GM19328 (cell line): ENCODE measurements around the gene TBC1D16.
"Not testable (repeated sequence)": the region's sequence is repeated elsewhere in the genome, so short reads cannot be mapped to it uniquely, and the experiment has no call there.

Experiments used
- ATAC-seq: cut with Tn5 transposase; IDR thresholded peaks from one replicate; pipeline ENCODE4 v1.9.1; 2021; ENCODE audit warnings: mild to moderate bottlenecking, moderate library complexity; ENCODE audit not compliant: unreplicated experiment

Gene TBC1D16

DNA sequence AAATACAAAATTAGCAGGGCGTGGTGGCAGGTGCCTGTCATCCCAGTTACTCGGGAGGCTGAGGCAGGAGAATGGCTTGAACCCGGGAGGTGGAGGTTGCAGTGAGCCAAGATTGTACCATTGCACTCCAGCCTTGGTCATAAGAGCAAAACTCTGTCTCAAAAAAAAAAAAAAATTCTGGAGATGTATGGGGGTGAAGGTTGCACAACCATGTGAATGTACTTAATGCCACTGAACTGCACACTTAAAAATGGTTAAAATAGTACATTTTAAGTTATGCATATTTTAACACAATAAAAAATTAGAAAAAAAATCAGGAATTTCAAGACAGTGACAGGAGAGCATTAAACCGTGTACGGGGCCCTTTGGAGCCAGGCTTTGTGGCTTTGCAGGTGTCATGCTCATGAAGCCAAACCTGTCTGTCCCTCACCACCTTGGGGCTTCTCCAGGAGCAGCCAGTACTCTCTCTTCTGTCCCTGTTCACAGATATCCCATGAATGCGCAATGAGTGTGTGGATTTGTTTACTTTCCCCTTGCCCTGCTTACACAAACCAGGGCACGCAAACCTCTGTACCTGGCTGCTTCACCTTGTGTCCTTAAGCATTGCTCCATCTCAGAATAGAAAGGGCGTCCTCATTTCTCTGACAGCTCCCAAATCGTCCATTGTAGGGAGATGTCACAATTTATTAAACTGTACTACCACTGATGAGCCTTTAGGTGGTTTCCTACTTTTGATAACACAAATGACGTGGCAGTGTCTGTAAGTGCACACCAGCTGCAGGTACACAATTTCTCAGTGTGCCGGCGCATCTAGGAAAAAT is 138.2 kb downstream of the TBC1D16 start:
- no peak for ATAC-seq

DNA sequence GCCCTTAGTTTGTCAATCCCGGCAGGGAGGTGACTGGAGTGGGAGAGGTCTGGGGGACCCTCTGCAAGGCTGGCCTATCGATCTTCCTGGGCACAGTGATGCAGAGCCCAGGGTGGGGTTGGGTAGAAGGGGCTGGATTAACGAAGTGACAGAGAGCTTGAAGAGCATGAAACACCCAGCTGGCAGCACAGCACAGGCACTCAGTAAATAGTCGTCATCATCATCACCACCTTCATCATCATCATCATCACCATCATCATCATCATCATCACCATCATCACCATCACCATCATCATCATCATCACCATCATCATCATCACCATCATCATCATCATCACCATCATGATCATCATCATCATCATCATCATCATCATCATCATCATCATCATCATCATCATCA is 142.2 kb downstream of the TBC1D16 start:
- ATAC-seq = not testable (repeated sequence)

DNA sequence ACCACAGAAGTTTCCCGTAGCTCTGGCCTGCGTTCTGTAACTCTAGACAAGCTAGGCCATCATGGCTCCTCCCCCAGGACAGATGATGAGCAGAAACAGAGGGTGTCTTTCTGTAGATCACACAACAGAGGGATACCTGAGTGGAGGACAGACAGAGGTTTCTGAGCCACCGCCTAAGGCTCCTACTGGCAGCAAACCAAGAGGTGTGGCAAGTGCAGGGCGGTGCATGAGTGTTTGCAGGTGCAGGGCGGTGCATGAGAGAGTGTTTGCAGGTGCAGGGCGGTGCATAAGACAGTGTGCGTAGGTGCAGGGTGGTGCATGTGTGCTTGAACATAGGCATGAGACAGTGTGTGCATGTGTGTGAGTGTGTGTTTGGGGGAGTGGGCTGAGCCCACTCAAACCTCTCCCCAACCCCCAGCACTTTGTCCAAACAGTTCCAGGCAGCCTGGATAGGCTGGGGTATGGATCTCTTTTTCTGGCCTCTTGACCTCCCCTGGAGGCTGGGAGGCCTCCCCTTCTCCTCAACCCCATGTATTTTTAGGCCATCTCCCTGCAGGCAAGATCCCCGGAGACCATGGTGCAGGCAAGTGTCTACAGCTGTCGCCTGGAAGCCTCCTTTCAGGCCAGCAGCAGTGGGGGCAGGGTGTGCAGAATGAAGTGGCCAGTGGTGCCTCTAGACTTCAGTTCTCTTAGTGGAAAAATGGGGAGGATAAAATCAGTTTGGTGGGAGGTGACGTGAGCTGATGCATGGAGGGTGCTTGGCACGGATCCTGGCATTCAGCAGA is 143.0 kb downstream of the TBC1D16 start:
- no peak for ATAC-seq

DNA sequence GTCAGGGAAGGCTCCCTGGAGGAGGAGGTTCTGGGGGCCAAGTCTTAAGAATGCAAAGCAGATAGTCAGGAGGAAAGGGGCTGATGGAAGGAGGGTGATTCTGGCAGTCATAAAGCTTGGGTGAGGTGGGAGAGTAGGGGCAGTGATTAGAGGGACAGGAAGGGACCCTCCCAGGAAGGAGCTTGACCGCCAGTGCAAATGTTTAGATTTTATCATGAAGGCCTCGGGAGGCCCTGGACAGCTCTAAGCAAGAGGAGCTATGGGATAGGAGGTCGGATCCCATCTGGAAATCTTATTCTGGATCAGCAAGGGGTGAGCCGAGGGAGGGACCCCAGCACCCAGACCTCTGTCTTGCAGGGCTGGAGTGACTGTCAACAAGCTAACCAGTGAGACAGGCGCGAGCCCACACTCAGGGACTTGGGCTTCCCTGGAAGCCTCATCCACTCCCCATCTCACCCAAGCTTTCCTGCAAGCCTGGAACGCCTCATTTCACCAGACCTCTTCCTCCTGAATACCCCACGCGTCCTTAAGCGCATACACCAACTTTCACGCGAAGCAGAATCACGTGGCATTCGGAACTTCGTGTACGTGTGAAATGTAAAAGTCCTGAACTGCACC is 144.4 kb downstream of the TBC1D16 start:
- ATAC-seq = no peak

DNA sequence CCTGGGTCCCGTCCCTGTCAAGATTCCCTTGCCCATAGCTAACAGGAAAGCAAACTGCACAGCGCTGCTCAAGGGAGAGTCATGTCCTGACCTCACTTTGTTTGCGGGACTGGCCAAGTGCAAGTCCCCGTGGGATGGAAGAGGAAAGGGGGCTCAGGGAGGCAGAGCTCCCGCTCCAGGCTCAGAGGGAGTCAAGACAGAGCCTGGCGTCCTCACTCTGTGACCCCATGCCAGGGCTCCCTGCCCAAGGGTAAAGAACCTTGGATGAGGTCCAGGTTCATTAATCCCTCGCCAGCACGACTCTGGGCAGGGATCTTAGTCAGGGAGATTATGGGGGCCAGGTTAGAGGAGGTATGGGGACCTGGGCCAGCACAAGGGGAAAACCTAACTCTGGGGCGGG is 145.0 kb downstream of the TBC1D16 start:
- no peak for ATAC-seq

DNA sequence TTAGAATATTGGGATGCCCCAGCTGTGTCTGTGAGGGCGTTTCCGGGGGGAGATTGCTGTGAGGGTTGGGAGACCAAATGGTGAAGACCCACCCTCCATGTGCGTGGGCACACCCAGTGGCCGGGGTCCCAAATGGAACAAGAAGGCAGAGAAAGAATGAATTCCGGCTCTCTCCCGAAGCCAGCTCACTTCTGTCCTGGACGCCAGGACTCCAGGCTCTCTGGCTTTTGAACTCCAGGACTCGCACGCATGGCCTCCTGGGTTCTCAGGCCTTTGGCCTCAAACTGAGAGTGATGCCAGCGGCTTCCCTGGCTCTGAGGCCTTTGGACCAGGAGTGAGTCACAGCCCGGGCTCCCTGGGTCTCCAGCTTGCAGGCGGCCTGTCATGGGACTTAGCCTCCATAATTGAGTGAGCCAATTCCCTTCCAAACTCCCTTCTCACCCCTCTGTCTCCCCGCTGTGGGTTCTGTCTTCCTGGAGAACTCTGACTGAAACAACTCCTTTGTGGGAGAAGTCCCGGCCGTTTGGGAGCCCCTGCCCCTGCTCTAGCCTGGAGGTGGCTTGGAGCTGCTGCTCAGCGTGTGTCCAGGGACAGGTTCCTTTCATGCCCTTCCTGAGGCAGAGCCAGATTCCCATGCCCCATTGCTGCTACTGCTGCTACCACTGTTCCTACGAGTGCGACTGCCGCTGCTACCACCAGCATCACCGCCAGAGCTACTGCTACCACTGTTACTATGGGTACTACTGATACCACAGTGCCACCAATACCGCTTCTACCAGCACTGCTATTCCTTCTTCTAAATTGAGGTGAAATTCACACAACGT is 146.6 kb downstream of the TBC1D16 start:
- ATAC-seq = no peak

DNA sequence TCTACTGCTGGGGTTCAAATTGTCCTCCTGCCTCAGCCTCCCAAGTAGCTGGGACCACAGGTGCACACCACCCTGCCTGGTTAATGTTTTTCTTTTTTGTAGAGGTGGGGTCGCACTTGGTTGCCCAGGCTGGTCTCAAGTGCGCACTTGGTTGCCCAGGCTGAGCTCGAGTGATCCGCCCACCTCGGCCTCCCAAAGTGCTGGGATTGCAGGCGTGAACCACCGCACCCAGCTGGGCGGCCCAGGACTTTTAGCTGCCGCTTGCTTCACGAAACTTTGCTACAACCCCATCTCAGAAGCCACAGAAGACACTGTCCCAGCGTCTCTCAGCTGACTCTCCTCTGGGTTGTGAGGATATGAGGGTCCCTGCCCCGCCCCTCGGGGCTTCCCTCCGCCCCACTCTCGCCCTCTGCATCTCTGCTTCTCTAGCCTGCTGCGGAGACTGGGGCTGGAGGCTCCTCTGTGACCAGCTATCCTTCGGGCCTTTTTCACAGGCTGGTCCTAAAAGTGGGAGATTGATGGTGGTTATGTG is 147.6 kb downstream of the TBC1D16 start:
- ATAC-seq = no peak

DNA sequence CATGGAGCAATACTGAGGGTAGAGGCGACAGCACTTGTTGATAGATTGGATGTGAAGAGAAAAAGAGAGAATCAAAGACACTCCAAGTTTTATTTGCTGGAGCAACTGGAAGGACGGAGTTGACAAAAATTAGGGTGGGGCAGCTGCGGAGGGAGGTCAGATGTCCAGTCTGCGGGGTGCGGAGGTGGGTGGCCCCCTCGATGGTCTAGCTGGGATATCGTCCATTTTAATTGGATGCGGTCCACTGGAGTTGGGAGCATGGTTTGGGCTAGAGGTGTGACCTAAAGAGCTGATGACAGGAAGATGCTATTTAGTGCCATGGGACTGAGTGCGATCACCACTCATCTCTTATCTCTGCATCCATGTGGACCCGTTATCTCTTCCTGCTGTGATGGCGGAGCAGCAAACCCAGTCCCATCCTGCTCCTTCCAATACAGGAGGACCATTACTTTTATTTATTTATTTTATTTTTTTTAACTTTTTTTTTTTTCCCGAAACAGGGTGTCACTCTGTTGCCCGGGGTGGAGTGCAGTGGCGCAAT is 148.2 kb downstream of the TBC1D16 start:
- no peak for ATAC-seq

DNA sequence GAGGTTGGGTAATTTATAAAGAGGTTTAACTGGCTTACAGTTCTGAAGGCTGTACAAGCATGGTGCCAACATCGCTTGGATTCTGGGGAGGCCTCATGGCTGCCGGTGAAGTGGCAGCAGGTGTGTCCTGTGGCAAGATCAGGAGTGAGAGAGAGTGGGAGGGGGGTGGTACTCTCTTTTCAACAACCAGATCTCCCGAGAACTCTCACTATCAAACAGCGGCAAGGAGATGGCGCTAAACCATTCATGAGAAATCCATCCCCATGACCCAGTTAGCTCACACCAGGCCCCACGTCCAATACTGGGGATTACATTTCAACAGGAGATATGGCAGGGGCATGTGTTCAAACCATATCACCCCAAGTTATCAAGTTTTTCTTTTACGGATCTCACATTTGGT is 152.5 kb downstream of the TBC1D16 start:
- no peak for ATAC-seq
